H1 (cell line): ENCODE results near the gene ZNF334. TPM values are rescaled to one million over a fixed set of nuclear protein-coding genes. Genes with fewer than 3 reads are reported as not detected.
A peak's percentile ranks its signal among the peaks of the same experiment; 100 is the strongest.

Source experiments
- CTCF ChIA-PET: fragments of 300-600 bp; sonication (Branson Sonifier 250); formaldehyde crosslinking; loops from one replicate; lab custom pipeline; 2021; ENCODE audit not compliant: partially characterized antibody; lab: Charles Lee
- POLR2A ChIA-PET: fragments of 300-600 bp; sonication (Branson Sonifier 250); formaldehyde crosslinking; loops from one replicate; lab custom pipeline; 2021; ENCODE audit warnings: inconsistent platforms; ENCODE audit not compliant: partially characterized antibody; lab: Charles Lee
- DNase-seq, 2 experiments: peaks; one replicate each; pipeline versions ENCODE4 v3.0.0 to v3.0.0-alpha.2; 2010 to 2022; ENCODE audit warnings: low spot score in 2 of 2, low read depth in 1 of 2, mixed read lengths in 1 of 2
- FAIRE-seq: peaks from 2 replicates; lab custom pipeline; 2011; peaks lifted over from hg19 to GRCh38; lab: Jason Lieb, UNC
- H2AFZ ChIP-seq: 2 replicates; pipeline ENCODE4 v1.8.1; 2012; ENCODE audit warnings: low read length, inconsistent platforms
- H2AK5ac ChIP-seq: 2 replicates; pipeline ENCODE4 v1.6.1; 2013; ENCODE audit warnings: low read depth, low read length
- H2BK120ac ChIP-seq: replicated peaks from 2 replicates; pipeline ENCODE3; 2013; ENCODE audit warnings: low read depth, low read length, inconsistent platforms
- H2BK12ac ChIP-seq: 2 replicates; pipeline ENCODE4 v1.6.1; 2013; ENCODE audit warnings: low read depth, low read length
- H2BK15ac ChIP-seq: 2 replicates; pipeline ENCODE4 v1.6.1; 2013; ENCODE audit warnings: low read length
- H2BK20ac ChIP-seq: 2 replicates; pipeline ENCODE4 v1.6.1; 2013; ENCODE audit warnings: low read length
- H2BK5ac ChIP-seq: 2 replicates; pipeline ENCODE4 v1.6.1; 2013; ENCODE audit warnings: low read depth, low read length
- H3K14ac ChIP-seq: 2 replicates; pipeline ENCODE4 v1.6.1; 2013; ENCODE audit warnings: inconsistent platforms; ENCODE audit not compliant: insufficient read length
- H3K18ac ChIP-seq: 2 replicates; pipeline ENCODE4 v1.6.1; 2013; ENCODE audit warnings: low read length; ENCODE audit errors: extremely low read depth
- H3K23ac ChIP-seq: 2 replicates; pipeline ENCODE4 v1.6.1; 2013; ENCODE audit warnings: inconsistent platforms; ENCODE audit not compliant: insufficient read length
- H3K23me2 ChIP-seq: 2 replicates; pipeline ENCODE4 v1.6.1; 2013; ENCODE audit warnings: low read depth, low read length
- H3K27ac ChIP-seq: 2 replicates; pipeline ENCODE4 v1.6.1; 2011; ENCODE audit warnings: low read depth, low read length, inconsistent platforms
- H3K27me3 ChIP-seq, 4 experiments: replicated peaks in 1 of 4; 1 replicate in 1 of 4; 2 replicates in 3 of 4; pipeline versions ENCODE4 v1.6.1 to v1.8.1; 2011 to 2013; ENCODE audit warnings: low read length in 3 of 4, mild to moderate bottlenecking in 3 of 4, inconsistent platforms in 2 of 4, mixed read lengths in 2 of 4, moderate library complexity in 1 of 4; ENCODE audit not compliant: control insufficient read depth in 3 of 4, insufficient read depth in 3 of 4; ENCODE audit errors: extremely low read depth in 1 of 4
- H3K36me3 ChIP-seq, 4 experiments: 2 replicates each; pipeline versions ENCODE4 v1.6.1 to v1.8.1; 2011 to 2013; ENCODE audit warnings: mild to moderate bottlenecking in 4 of 4, low read length in 3 of 4, moderate library complexity in 2 of 4, control low read depth in 1 of 4, inconsistent platforms in 1 of 4; ENCODE audit not compliant: insufficient read depth in 4 of 4, control insufficient read depth in 2 of 4
- H3K4ac ChIP-seq: replicated peaks from 2 replicates; pipeline ENCODE3; 2013; ENCODE audit warnings: low read length, low read depth, mixed read lengths, inconsistent platforms; ENCODE audit not compliant: insufficient read length
- H3K4me1 ChIP-seq, 4 experiments: replicated peaks in 1 of 4; 1 replicate in 1 of 4; 2 replicates in 3 of 4; pipeline versions ENCODE4 v1.6.1 to v1.8.1; 2011 to 2013; ENCODE audit warnings: low read length in 3 of 4, inconsistent platforms in 2 of 4, mixed read lengths in 1 of 4; ENCODE audit not compliant: insufficient read depth in 4 of 4, control insufficient read depth in 3 of 4
- H3K4me2 ChIP-seq, 2 experiments: 2 replicates each; pipeline versions ENCODE4 v1.6.1 to v1.8.1; 2011 to 2013; ENCODE audit warnings: low read depth in 2 of 2, low read length in 2 of 2, control low read depth in 1 of 2, inconsistent platforms in 1 of 2, mild to moderate bottlenecking in 1 of 2; ENCODE audit not compliant: insufficient read depth in 1 of 2
- H3K4me3 ChIP-seq, 4 experiments: fragments of 200-600, 300-600 bp in 1 of 4; sonication (generic), shearing (Covaris generic), sonication (Bioruptor Twin) in 1 of 4; 2 replicates each; pipeline versions ENCODE4 v1.5.1 to v1.8.1; 2011 to 2016; ENCODE audit warnings: low read length in 4 of 4, low read depth in 3 of 4, control low read depth in 2 of 4, inconsistent platforms in 2 of 4, mild to moderate bottlenecking in 2 of 4, mixed read lengths in 1 of 4, moderate library complexity in 1 of 4; ENCODE audit not compliant: insufficient read depth in 2 of 4; ENCODE audit errors: extremely low read depth in 1 of 4
- H3K56ac ChIP-seq: replicated peaks from 2 replicates; pipeline ENCODE3; 2013; ENCODE audit warnings: low read depth, mild to moderate bottlenecking, mixed read lengths, low read length, inconsistent platforms; ENCODE audit not compliant: insufficient read length
- H3K79me1 ChIP-seq: 2 replicates; pipeline ENCODE4 v1.6.1; 2013; ENCODE audit warnings: low read depth, low read length, control low read depth
- H3K79me2 ChIP-seq, 2 experiments: 2 replicates each; pipeline versions ENCODE4 v1.6.1 to v1.8.1; 2012 to 2013; ENCODE audit warnings: low read length in 2 of 2, mild to moderate bottlenecking in 2 of 2, inconsistent platforms in 1 of 2; ENCODE audit not compliant: insufficient read depth in 2 of 2, control insufficient read depth in 1 of 2
- H3K9ac ChIP-seq, 4 experiments: replicated peaks in 1 of 4; 1 replicate in 1 of 4; 2 replicates in 3 of 4; pipeline versions ENCODE4 v1.6.1 to v1.8.1; 2011 to 2013; ENCODE audit warnings: low read depth in 3 of 4, low read length in 3 of 4, control low read depth in 2 of 4, mild to moderate bottlenecking in 2 of 4, moderate library complexity in 2 of 4, inconsistent platforms in 1 of 4; ENCODE audit errors: extremely low read depth in 1 of 4
- H3K9me3 ChIP-seq, 2 experiments: 2 replicates each; pipeline versions ENCODE4 v1.6.1 to v1.8.1; 2012 to 2013; ENCODE audit warnings: mild to moderate bottlenecking in 2 of 2, moderate library complexity in 2 of 2, control low read depth in 1 of 2, inconsistent platforms in 1 of 2, low read depth in 1 of 2, low read length in 1 of 2, mixed read lengths in 1 of 2; ENCODE audit not compliant: insufficient read depth in 2 of 2
- H4K20me1 ChIP-seq, 2 experiments: replicated peaks in 1 of 2; 2 replicates each; pipeline versions ENCODE3 to v1.8.1; 2011 to 2013; ENCODE audit warnings: inconsistent platforms in 2 of 2, low read length in 2 of 2, mild to moderate bottlenecking in 1 of 2; ENCODE audit not compliant: insufficient read depth in 2 of 2, control insufficient read depth in 1 of 2
- H4K5ac ChIP-seq: 2 replicates; pipeline ENCODE4 v1.6.1; 2013; ENCODE audit warnings: low read length, low read depth, mixed read lengths, inconsistent platforms; ENCODE audit not compliant: insufficient read length
- H4K8ac ChIP-seq: 2 replicates; pipeline ENCODE4 v1.8.0; 2013; ENCODE audit warnings: mild to moderate bottlenecking, moderate library complexity, low read length, inconsistent platforms; ENCODE audit not compliant: insufficient read depth; ENCODE audit errors: extremely low read depth
- H4K91ac ChIP-seq: replicated peaks from 2 replicates; pipeline ENCODE3; 2013; ENCODE audit warnings: low read length, mixed read lengths, inconsistent platforms; ENCODE audit not compliant: insufficient read length
- GABPA ChIP-seq: IDR thresholded peaks from 2 replicates; pipeline ENCODE4 v1.6.1; 2011; ENCODE audit warnings: mild to moderate bottlenecking, low read length, moderate library complexity, borderline replicate concordance; ENCODE audit not compliant: insufficient read depth
- PHF8 ChIP-seq: fragments of 200-600 bp; sonication (generic); conservative IDR thresholded peaks from 2 replicates; pipeline ENCODE4 v1.7.1; 2012; ENCODE audit warnings: low read depth, mild to moderate bottlenecking, inconsistent platforms, low read length, moderate library complexity
- RAD21 ChIP-seq, 2 experiments: IDR thresholded peaks in 1 of 2; conservative IDR thresholded peaks in 1 of 2; 2 replicates each; pipeline ENCODE4 v1.6.1; 2011; ENCODE audit warnings: low read depth in 2 of 2, low read length in 2 of 2, improper control_type of control experiment in 1 of 2, inconsistent platforms in 1 of 2, mild to moderate bottlenecking in 1 of 2, moderate library complexity in 1 of 2
- SIRT6 ChIP-seq: IDR thresholded peaks from one replicate; pipeline ENCODE4 v1.7.1; 2012; ENCODE audit warnings: low read length, inconsistent platforms
- WGBS, 2 experiments: shearing (Covaris generic) in 1 of 2; methylation state at CpG; one replicate each; pipeline versions ENCODE4 v1.1.6 to v1.1.7; 2013 to 2015; ENCODE audit warnings: low lambda C conversion rate in 2 of 2, mixed read lengths in 2 of 2, inconsistent platforms in 1 of 2, low coverage in 1 of 2, missing lambda C conversion rate in 1 of 2; ENCODE audit not compliant: insufficient replicate concordance in 2 of 2, insufficient coverage in 1 of 2, insufficient read length in 1 of 2; ENCODE audit errors: extremely low coverage in 1 of 2, missing lambda C conversion rate in 1 of 2; 5-methylcytosine and 5-hydroxymethylcytosine counted together
- polyA plus RNA-seq, 7 experiments: library from polyadenylated mRNA; depleted of rRNA in 3 of 7; stranded (reverse) in 5 of 7; unstranded in 2 of 7; fragments of >200 nt in 5 of 7; fragments of 200-250 nt in 2 of 7; gene quantifications; 1 replicate in 5 of 7; 2 replicates in 1 of 7; 4 replicates in 1 of 7; pipeline versions ENCODE4 v1.2.1 to v1.2.3, GENCODE V29; 2011 to 2013; ENCODE audit warnings: missing spikeins in 2 of 7, mixed read lengths in 2 of 7
- total RNA-seq: library from RNA; stranded (reverse); fragmentation: NEBNext Ultra II Directional; extraction: Animal tissue kit (Norgen Biotek cat#: 25700); gene quantifications from 2 replicates; pipeline ENCODE4 v1.2.1, GENCODE V29; 2021
- TF ChIP-seq, protein P1 (sequence below), 3 experiments: IDR thresholded peaks; 1 replicate in 2 of 3; 2 replicates in 1 of 3; pipeline versions ENCODE4 v1.5.1 to v1.6.1; 2011; ENCODE audit warnings: low read length in 3 of 3, mild to moderate bottlenecking in 3 of 3, inconsistent platforms in 2 of 3, low read depth in 1 of 3, moderate library complexity in 1 of 3; ENCODE audit not compliant: insufficient read depth in 1 of 3; ENCODE audit errors: control extremely low read depth in 1 of 3

ZNF334 gene
- total and polyA plus RNA-seq, 2 of the 8 experiments (the other 6 are each of a cell fraction or from before 2014, with no cell fraction given) = 8.8 to 17.8 TPM

DNA sequence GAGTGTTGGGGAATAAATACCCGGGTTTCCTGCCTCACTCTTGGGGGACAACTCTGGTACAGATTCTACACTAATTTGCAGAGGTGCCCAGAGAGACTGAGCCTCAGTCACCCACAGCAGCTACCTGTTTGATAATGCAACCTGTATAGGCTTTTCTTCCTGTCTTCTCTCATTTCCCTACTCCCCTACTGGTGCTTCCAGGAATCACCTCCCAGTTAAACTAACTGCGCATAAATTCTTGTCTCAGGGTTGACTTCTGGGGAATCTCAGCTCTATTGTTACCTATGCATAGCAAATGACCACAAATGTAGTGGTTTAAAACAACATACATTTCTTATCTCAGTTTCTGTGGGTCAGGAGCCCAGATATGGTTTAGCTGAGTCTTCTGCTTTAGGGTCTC is 25.8 kb upstream of the ZNF334 start:
- H4K91ac ChIP-seq = no peak overlapping the region
- H2BK15ac ChIP-seq = no peak overlapping the region
- no peak overlapping the region for H3K56ac ChIP-seq
- H3K36me3 ChIP-seq = no peaks in the 10 kb centered on the region
- no peak overlapping the region for H3K4ac ChIP-seq
- no peaks in the 10 kb centered on the region for H3K9me3 ChIP-seq
- H3K4me3 ChIP-seq = no peak overlapping the region
- POLR2A ChIA-PET = interaction anchor here (0.8 to 1.3 kb wide), 3 partner anchors 10 to 15 kb away, joined by 3 read pairs; no protein-coding TSS in a partner anchor
- H3K79me2 ChIP-seq = no peaks in the 10 kb centered on the region
- TF ChIP-seq PHF8 = no peak
- no peak for TF ChIP-seq SIRT6
- TF ChIP-seq, protein P1, sequence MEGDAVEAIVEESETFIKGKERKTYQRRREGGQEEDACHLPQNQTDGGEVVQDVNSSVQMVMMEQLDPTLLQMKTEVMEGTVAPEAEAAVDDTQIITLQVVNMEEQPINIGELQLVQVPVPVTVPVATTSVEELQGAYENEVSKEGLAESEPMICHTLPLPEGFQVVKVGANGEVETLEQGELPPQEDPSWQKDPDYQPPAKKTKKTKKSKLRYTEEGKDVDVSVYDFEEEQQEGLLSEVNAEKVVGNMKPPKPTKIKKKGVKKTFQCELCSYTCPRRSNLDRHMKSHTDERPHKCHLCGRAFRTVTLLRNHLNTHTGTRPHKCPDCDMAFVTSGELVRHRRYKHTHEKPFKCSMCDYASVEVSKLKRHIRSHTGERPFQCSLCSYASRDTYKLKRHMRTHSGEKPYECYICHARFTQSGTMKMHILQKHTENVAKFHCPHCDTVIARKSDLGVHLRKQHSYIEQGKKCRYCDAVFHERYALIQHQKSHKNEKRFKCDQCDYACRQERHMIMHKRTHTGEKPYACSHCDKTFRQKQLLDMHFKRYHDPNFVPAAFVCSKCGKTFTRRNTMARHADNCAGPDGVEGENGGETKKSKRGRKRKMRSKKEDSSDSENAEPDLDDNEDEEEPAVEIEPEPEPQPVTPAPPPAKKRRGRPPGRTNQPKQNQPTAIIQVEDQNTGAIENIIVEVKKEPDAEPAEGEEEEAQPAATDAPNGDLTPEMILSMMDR (IDR thresholded peaks at IDR 0.05; ENCODE audit: control extremely low read depth in 1 of 3, insufficient read depth in 1 of 3, low read depth in 1 of 3, low read length in 3 of 3) = peak in 2 of 3 experiments; percentile 37 to 56; a peak in 3 of 4 replicates
- peak; percentile 15 to 42; a peak in 1 of 4 replicates for TF ChIP-seq RAD21 (IDR thresholded peaks at IDR 0.05 in 1 of 2, conservative IDR thresholded peaks at IDR 0.05 in 1 of 2; ENCODE audit: low read depth in 2 of 2, low read length in 2 of 2)
- TF ChIP-seq GABPA = no peak
- H3K14ac ChIP-seq = no peak overlapping the region
- no peak overlapping the region for H4K5ac ChIP-seq
- H2AK5ac ChIP-seq = no peak overlapping the region
- H3K23ac ChIP-seq = no peak overlapping the region
- H3K18ac ChIP-seq = no peak overlapping the region
- no peak overlapping the region for H2BK12ac ChIP-seq
- CTCF ChIA-PET = interaction anchor here (0.8 to 7.3 kb wide), 18 partner anchors 10 to 158 kb away, joined by 3 to 48 read pairs (median 4); partner anchors contain the start of gene OCSTAMP
- no peak for DNase-seq
- H2AFZ ChIP-seq = no peak overlapping the region
- H3K9ac ChIP-seq = no peak overlapping the region
- H2BK5ac ChIP-seq = no peak overlapping the region
- 0 out of 2 replicates have a peak overlapping the region, but pooled peaks have one; percentile 35 for H2BK20ac ChIP-seq
- WGBS, 2 experiments = 75% methylated on average over 2 of the region's 2 CpGs; no CpG with 5 or more reads in 1 of the 2 experiments
- no peaks in the 10 kb centered on the region for H3K79me1 ChIP-seq
- no peak overlapping the region for H2BK120ac ChIP-seq
- H4K8ac ChIP-seq = no peak overlapping the region
- no peaks in the 10 kb centered on the region for H3K27me3 ChIP-seq
- peak overlapping the region in 1 of 2 experiments; percentile 23; a peak in 1 of 4 replicates for H3K4me2 ChIP-seq
- H3K23me2 ChIP-seq = no peaks in the 10 kb centered on the region
- H3K4me1 ChIP-seq = peaks cover 0 to 5% (median 2%) of the 10 kb centered on the region in 4 experiments; a peak in 2 of 7 replicates
- H3K27ac ChIP-seq = no peak overlapping the region
- H4K20me1 ChIP-seq = no peaks in the 10 kb centered on the region
- FAIRE-seq = peak; percentile 58
